Measurements from ENCODE around the gene AFF3. TPM values are rescaled to one million over a fixed set of nuclear protein-coding genes. Genes with fewer than 3 reads are reported as not detected.
"Not testable (repeated sequence)": the region's sequence is repeated elsewhere in the genome, so short reads cannot be mapped to it uniquely, and the experiment has no call there.

Gene AFF3
- total and polyA plus RNA-seq, 12 donors, result 0.39 to 16.9 (median 7.0) TPM

DNA sequence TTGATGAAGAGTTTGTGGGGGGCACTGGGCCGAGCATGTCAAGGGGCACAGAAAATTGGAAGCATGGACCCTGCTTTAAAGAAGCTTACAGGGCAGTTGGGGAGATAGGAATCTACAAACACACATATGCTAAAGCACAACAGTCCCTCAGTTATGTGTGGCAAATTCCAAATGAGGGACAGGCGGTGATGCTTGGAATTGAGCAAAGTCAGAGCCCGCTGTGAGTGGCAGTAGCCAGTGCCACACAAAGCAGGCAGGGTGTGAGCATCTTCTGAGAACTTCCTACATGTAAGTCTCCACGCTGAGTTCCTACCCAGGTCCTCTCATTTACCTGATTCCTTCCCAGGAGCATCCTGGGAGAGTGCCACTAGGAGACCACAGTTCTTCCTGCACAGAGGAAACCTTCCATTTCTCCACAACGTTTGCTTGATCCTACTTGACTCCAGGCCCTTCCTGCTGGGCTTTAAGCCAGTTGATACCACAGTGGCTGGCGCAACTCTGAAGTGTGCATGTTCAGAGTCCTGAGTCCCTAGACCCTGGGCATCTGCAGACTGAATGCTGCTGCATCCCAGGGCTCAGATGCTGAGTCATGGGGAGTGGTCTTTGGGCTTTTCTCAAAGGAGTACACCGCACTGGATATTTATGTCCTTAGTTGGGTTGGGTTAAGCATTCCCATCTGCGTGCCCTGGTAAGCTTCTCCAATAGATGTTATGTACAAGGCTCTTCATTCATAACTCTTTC, 365.3 kb downstream of the AFF3 start:
- 82% methylated on average over 8 of the region's 8 CpGs for WGBS, 2 donors
- ATAC-seq (no peak), DNase-seq (no peak)
- Histone ChIP-seq H3K4me1 (peaks cover 0 to 26% (median 0%) of the 10 kb centered on the region in 9 donors), H3K27me3 (no peaks in the 10 kb centered on the region), H3K27ac (no peak overlapping the region), H3K4me3 (no peak overlapping the region), H3K9me3 (peaks cover 0 to 26% (median 0%) of the 10 kb centered on the region in 11 donors), H3K36me3 (no peaks in the 10 kb centered on the region)
- TF ChIP-seq, protein P1, sequence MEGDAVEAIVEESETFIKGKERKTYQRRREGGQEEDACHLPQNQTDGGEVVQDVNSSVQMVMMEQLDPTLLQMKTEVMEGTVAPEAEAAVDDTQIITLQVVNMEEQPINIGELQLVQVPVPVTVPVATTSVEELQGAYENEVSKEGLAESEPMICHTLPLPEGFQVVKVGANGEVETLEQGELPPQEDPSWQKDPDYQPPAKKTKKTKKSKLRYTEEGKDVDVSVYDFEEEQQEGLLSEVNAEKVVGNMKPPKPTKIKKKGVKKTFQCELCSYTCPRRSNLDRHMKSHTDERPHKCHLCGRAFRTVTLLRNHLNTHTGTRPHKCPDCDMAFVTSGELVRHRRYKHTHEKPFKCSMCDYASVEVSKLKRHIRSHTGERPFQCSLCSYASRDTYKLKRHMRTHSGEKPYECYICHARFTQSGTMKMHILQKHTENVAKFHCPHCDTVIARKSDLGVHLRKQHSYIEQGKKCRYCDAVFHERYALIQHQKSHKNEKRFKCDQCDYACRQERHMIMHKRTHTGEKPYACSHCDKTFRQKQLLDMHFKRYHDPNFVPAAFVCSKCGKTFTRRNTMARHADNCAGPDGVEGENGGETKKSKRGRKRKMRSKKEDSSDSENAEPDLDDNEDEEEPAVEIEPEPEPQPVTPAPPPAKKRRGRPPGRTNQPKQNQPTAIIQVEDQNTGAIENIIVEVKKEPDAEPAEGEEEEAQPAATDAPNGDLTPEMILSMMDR (IDR thresholded peaks at IDR 0.05), result no peak
- intact Hi-C loops (cut with DNase I), result no loop called here

DNA sequence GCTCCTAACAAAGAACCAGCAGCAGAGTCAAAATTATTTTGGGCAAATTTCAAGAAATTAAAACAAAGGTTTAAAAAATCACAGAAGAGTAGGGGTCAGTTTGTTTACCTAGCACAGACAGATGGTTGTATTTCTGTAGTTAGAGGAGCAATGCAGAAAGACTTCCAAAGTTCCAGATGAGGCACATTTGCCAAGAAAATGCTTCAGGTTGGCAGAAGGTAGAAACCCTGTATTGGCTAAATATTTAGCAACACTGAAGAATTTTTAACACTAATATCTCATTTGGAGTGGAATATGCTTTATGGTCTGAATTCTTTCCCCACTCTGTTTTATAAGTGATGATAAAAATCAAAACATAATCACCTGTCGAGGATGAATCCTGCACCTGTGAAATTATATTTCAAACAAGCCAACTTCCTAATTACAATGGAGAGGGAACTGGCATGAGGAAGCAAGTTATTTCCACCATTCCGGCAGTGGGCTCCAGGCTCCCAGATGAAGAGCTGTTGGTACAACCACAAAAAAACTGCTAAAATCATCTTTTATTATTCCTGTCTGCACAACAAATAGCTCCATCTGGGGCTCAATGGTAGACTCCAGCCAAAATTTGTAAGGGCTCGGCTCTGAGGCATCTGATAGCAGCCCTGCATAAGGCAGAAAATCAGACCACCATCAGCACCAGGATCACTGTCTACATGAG, 366.0 kb downstream of the AFF3 start:
- Histone ChIP-seq H3K27ac (no peak overlapping the region), H3K36me3 (no peaks in the 10 kb centered on the region), H3K4me1 (peaks cover 0 to 32% (median 0%) of the 10 kb centered on the region in 9 donors), H3K4me3 (no peak overlapping the region), H3K27me3 (no peaks in the 10 kb centered on the region), H3K9me3 (peaks cover 0 to 26% (median 0%) of the 10 kb centered on the region in 11 donors)
- no peak for DNase-seq
- ATAC-seq, result peak in 1 of 8 donors; percentile 38
- TF ChIP-seq, protein P1 (IDR thresholded peaks at IDR 0.05), result no peak
- intact Hi-C loops (cut with DNase I), result no loop called here
- 68 to 73% methylated on average over 3 of the region's 3 CpGs for WGBS, 2 donors

DNA sequence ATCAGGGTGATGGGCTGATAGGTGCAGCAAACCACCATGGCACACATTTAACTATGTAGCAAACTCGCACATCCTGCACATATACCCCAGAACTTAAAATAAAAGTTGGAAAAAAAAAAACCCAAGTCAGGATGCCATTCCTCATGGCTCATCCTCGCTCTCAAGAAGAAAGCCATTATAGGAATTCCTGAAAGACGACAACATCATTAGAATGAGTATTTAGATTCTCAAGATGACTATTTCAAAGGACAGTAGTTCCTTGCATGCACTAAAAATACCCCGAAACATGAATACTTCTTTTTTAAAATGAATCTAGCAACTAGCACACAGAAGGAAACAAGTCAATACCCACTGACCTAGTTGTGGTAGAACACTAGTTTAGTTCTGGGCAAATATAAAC, 366.8 kb downstream of the AFF3 start:
- no peaks in the 10 kb centered on the region for H3K27me3 ChIP-seq
- no peak overlapping the region for H3K4me3 ChIP-seq
- intact Hi-C loops (cut with DNase I), result no loop called here
- 70 to 72% methylated on average over 4 of the region's 4 CpGs for WGBS, 2 donors
- H3K36me3 ChIP-seq, result no peaks in the 10 kb centered on the region
- H3K9me3 ChIP-seq, result peaks cover 0 to 26% (median 0%) of the 10 kb centered on the region in 11 donors
- no peak overlapping the region for H3K27ac ChIP-seq
- TF ChIP-seq, protein P1 (IDR thresholded peaks at IDR 0.05), result no peak
- DNase-seq, result no peak
- ATAC-seq, result no peak
- H3K4me1 ChIP-seq, result peaks cover 0 to 40% (median 0%) of the 10 kb centered on the region in 9 donors

DNA sequence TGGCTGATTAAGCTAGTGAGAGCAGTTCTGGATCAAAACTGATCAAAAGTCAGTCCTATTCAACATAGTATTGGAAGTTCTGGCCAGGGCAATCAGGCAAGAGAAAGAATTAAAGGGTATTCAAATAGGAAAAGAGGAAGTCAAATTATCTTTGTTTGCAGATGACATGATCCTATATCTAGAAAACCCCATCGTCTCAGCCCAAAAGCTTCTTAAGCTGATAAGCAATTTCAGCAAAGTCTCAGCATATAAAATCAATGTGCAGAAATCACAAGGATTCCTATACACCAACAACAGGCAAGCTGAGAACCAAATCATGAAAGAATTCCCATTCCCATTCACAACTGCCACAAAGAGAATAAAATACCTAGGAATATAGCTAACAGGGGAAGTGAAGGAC, 368.7 kb downstream of the AFF3 start:
- H3K27ac ChIP-seq, H3K27me3 ChIP-seq: not testable (repeated sequence)
- H3K4me1 ChIP-seq, result peaks cover 0 to 53% (median 0%) of the 10 kb centered on the region in 9 donors

More for the DNA sequence above, 368.7 kb downstream of the AFF3 start:
- H3K9me3 ChIP-seq, result peaks cover 0 to 27% (median 0%) of the 10 kb centered on the region in 11 donors
- ATAC-seq; intact Hi-C loops (cut with DNase I); H3K4me3 ChIP-seq; DNase-seq; H3K36me3 ChIP-seq: not testable (repeated sequence)
- 71 to 81% methylated on average over 1 of the region's 1 CpG for WGBS, 2 donors
